ENCODE data around the gene CHN2.
"Not testable (repeated sequence)": the region's sequence is repeated elsewhere in the genome, so short reads cannot be mapped to it uniquely, and the experiment has no call there.

- not testable (repeated sequence) for TF ChIP-seq CTCF (IDR thresholded peaks at IDR 0.05); ZFX (IDR thresholded peaks at IDR 0.05; ENCODE audit: borderline replicate concordance)
Observed at GRCh38 chr7:29212736-29213135, 18.2 kb downstream of the CHN2 start.

Measured in 22Rv1 (cell line).